Fibroblast of upper back skin (primary cell): ENCODE data around the gene SLC25A30.
"Not testable (repeated sequence)": the region's sequence is repeated elsewhere in the genome, so short reads cannot be mapped to it uniquely, and the experiment has no call there.

ENCODE experiments used
- DNase-seq: peaks from one replicate; pipeline ENCODE4 v3.0.0-alpha.2; 2013

Gene SLC25A30

GRCh38 chr13:45426056-45426841, 8.1 kb upstream of the SLC25A30 start:
- not testable (repeated sequence) for DNase-seq

- no peak for DNase-seq
These were observed 4.6 kb upstream of the SLC25A30 start for GRCh38 chr13:45422731-45423292.

GRCh38 chr13:45419945-45420344, 1.8 kb upstream of the SLC25A30 start:
- DNase-seq = no peak

GRCh38 chr13:45419389-45419788, 1.2 kb upstream of the SLC25A30 start:
- DNase-seq = not testable (repeated sequence)

- DNase-seq = no peak
These were observed 1.6 kb downstream of the SLC25A30 start for GRCh38 chr13:45416516-45417128.

GRCh38 chr13:45415112-45415511, 3.1 kb downstream of the SLC25A30 start:
- DNase-seq = no peak

GRCh38 chr13:45413826-45414307, 4.3 kb downstream of the SLC25A30 start:
- no peak for DNase-seq

GRCh38 chr13:45412274-45413049, 5.7 kb downstream of the SLC25A30 start:
- DNase-seq = no peak

- no peak for DNase-seq
These were observed 6.5 kb downstream of the SLC25A30 start for GRCh38 chr13:45411631-45412030.

- DNase-seq = no peak
These were observed 7.0 kb downstream of the SLC25A30 start for GRCh38 chr13:45411221-45411620.

- DNase-seq = no peak
These were observed 7.7 kb downstream of the SLC25A30 start for GRCh38 chr13:45410466-45410865.

- DNase-seq = no peak
These were observed 8.2 kb downstream of the SLC25A30 start for GRCh38 chr13:45410001-45410400.

- DNase-seq = no peak
These were observed 11.8 kb downstream of the SLC25A30 start for GRCh38 chr13:45406421-45406820.

- DNase-seq = no peak
These were observed 15.1 kb downstream of the SLC25A30 start for GRCh38 chr13:45403081-45403480.

GRCh38 chr13:45402641-45403040, 15.5 kb downstream of the SLC25A30 start:
- no peak for DNase-seq

- DNase-seq = no peak
These were observed 16.9 kb downstream of the SLC25A30 start for GRCh38 chr13:45401314-45401713.

GRCh38 chr13:45398877-45399276, 19.3 kb downstream of the SLC25A30 start:
- DNase-seq = no peak

GRCh38 chr13:45396533-45397095, 21.6 kb downstream of the SLC25A30 start:
- DNase-seq = no peak

- DNase-seq = peak; percentile 52
These were observed 24.1 kb downstream of the SLC25A30 start for GRCh38 chr13:45393941-45394570.

- DNase-seq = no peak
These were observed 25.4 kb downstream of the SLC25A30 start for GRCh38 chr13:45392811-45393210.

- no peak for DNase-seq
These were observed 26.2 kb downstream of the SLC25A30 start for GRCh38 chr13:45391926-45392325.

GRCh38 chr13:45391128-45391527, 27.0 kb downstream of the SLC25A30 start:
- not testable (repeated sequence) for DNase-seq
